Activated CD4-positive, alpha-beta T cell treated with anti-CD3 and anti-CD28 coated beads, Interleukin-2, amount 10 ng/mL, durations not matched to agents 7 days and 5 days (primary cell): Measurements from ENCODE around the gene DDX31. TPM values are rescaled to one million over a fixed set of nuclear protein-coding genes. Genes with fewer than 3 reads are reported as not detected.
"Not testable (repeated sequence)": the region's sequence is repeated elsewhere in the genome, so short reads cannot be mapped to it uniquely, and the experiment has no call there.

Experiments used
- CTCF ChIA-PET: fragments of 350-600 bp; sonication (Branson Sonifier 250); formaldehyde crosslinking; loops from one replicate; lab custom pipeline; 2021; ENCODE audit warnings: antibody characterized with exemption; lab: Charles Lee
- POLR2A ChIA-PET: fragments of 350-600 bp; sonication (Branson Sonifier 250); formaldehyde crosslinking; loops from one replicate; lab custom pipeline; 2021; ENCODE audit warnings: antibody characterized with exemption; lab: Charles Lee
- DNase-seq: peaks from one replicate; pipeline ENCODE4 v3.0.0-alpha.2; 2020
- H3K27ac Mint-ChIP-seq: one replicate; pipeline ENCODE4 v1.8.0; 2021; ENCODE audit warnings: mild to moderate bottlenecking, moderate library complexity, mixed read lengths
- H3K27me3 Mint-ChIP-seq: one replicate; pipeline ENCODE4 v1.8.0; 2021; ENCODE audit warnings: mixed read lengths
- H3K36me3 Mint-ChIP-seq: one replicate; pipeline ENCODE4 v1.8.0; 2021; ENCODE audit warnings: low read depth, mixed read lengths
- H3K4me1 Mint-ChIP-seq: one replicate; pipeline ENCODE4 v1.8.0; 2021; ENCODE audit warnings: mixed read lengths
- H3K4me3 Mint-ChIP-seq: one replicate; pipeline ENCODE4 v1.8.0; 2021; ENCODE audit warnings: mild to moderate bottlenecking, moderate library complexity, mixed read lengths
- H3K9me3 Mint-ChIP-seq: one replicate; pipeline ENCODE4 v1.8.0; 2021; ENCODE audit warnings: mixed read lengths
- total RNA-seq, 2 experiments: library from RNA; stranded (reverse); gene quantifications; one replicate each; pipeline ENCODE4 v1.2.3, GENCODE V29; 2021

The DDX31 gene
- total RNA-seq, 2 experiments from 2014 or later, result 12.4 to 13.2 TPM

GRCh38 chr9:132578367-132578932, 91.3 kb downstream of the DDX31 start:
- ChIA-PET POLR2A (no interaction called here), CTCF (no interaction called here)
- H3K4me1 Mint-ChIP-seq, result peaks cover 7% of the 10 kb centered on the region
- no peaks in the 10 kb centered on the region for H3K9me3 Mint-ChIP-seq
- peaks cover 66% of the 10 kb centered on the region for H3K27me3 Mint-ChIP-seq
- no peak overlapping the region for H3K4me3 Mint-ChIP-seq
- H3K36me3 Mint-ChIP-seq, result no peaks in the 10 kb centered on the region
- no peak for DNase-seq
- peak overlapping the region; percentile 25 for H3K27ac Mint-ChIP-seq

- Mint-ChIP-seq H3K4me3 (no peak overlapping the region), H3K27me3 (peaks cover 59% of the 10 kb centered on the region), H3K9me3 (no peaks in the 10 kb centered on the region), H3K4me1 (peaks cover 7% of the 10 kb centered on the region), H3K36me3 (no peaks in the 10 kb centered on the region), H3K27ac (no peak overlapping the region)
- CTCF ChIA-PET, result no interaction called here
- POLR2A ChIA-PET, result no interaction called here
- DNase-seq, result no peak
Observed at GRCh38 chr9:132577119-132577518, 92.7 kb downstream of the DDX31 start.

- Mint-ChIP-seq H3K4me3 (no peak overlapping the region), H3K36me3 (no peaks in the 10 kb centered on the region), H3K4me1 (no peaks in the 10 kb centered on the region), H3K9me3 (no peaks in the 10 kb centered on the region), H3K27ac (no peak overlapping the region), H3K27me3 (peaks cover 47% of the 10 kb centered on the region)
- POLR2A ChIA-PET, result no interaction called here
- CTCF ChIA-PET, result interaction anchor here (2.3 kb wide), 1 partner anchor 10 kb away, joined by 8 read pairs; no protein-coding TSS in a partner anchor
- no peak for DNase-seq
Observed at GRCh38 chr9:132575811-132576210, 94.0 kb downstream of the DDX31 start.

GRCh38 chr9:132575005-132575609, 94.7 kb downstream of the DDX31 start:
- H3K36me3 Mint-ChIP-seq, result no peaks in the 10 kb centered on the region
- POLR2A ChIA-PET, result interaction anchor here (0.6 kb wide), 1 partner anchor 44 kb away, joined by 5 read pairs; no protein-coding TSS in a partner anchor
- H3K27ac Mint-ChIP-seq, result no peak overlapping the region
- no peaks in the 10 kb centered on the region for H3K9me3 Mint-ChIP-seq
- H3K27me3 Mint-ChIP-seq, result peaks cover 43% of the 10 kb centered on the region
- no peaks in the 10 kb centered on the region for H3K4me1 Mint-ChIP-seq
- CTCF ChIA-PET, result interaction anchor here (0.6 to 2.3 kb wide), 5 partner anchors 10 to 321 kb away, joined by 3 to 8 read pairs (median 3); no protein-coding TSS in a partner anchor
- DNase-seq, result peak; percentile 56
- H3K4me3 Mint-ChIP-seq, result no peak overlapping the region

- Mint-ChIP-seq H3K27me3 (peaks cover 25% of the 10 kb centered on the region), H3K36me3 (no peaks in the 10 kb centered on the region), H3K4me3 (no peak overlapping the region), H3K4me1 (no peaks in the 10 kb centered on the region), H3K9me3 (no peaks in the 10 kb centered on the region), H3K27ac (no peak overlapping the region)
- ChIA-PET POLR2A (interaction anchor here (0.7 kb wide), 1 partner anchor 11 kb away, joined by 3 read pairs; no protein-coding TSS in a partner anchor), CTCF (interaction anchor here (0.6 kb wide), 1 partner anchor 156 kb away, joined by 3 read pairs; no protein-coding TSS in a partner anchor)
- no peak for DNase-seq
Observed at GRCh38 chr9:132572921-132573320, 96.9 kb downstream of the DDX31 start.

GRCh38 chr9:132571806-132572600, 97.8 kb downstream of the DDX31 start:
- Mint-ChIP-seq H3K4me3 (no peak overlapping the region), H3K27ac (no peak overlapping the region), H3K4me1 (no peaks in the 10 kb centered on the region), H3K9me3 (no peaks in the 10 kb centered on the region), H3K36me3 (no peaks in the 10 kb centered on the region), H3K27me3 (peaks cover 16% of the 10 kb centered on the region)
- no peak for DNase-seq
- ChIA-PET CTCF (interaction anchor here (0.6 to 1.8 kb wide), 3 partner anchors 12 to 153 kb away, joined by 3 to 4 read pairs (median 4); no protein-coding TSS in a partner anchor), POLR2A (no interaction called here)

GRCh38 chr9:132568787-132569186, 101.0 kb downstream of the DDX31 start:
- CTCF ChIA-PET, H3K27me3 Mint-ChIP-seq, POLR2A ChIA-PET, DNase-seq, H3K9me3 Mint-ChIP-seq, H3K4me1 Mint-ChIP-seq, H3K36me3 Mint-ChIP-seq, H3K27ac Mint-ChIP-seq, H3K4me3 Mint-ChIP-seq: not testable (repeated sequence)

- H3K36me3 Mint-ChIP-seq, result no peaks in the 10 kb centered on the region
- CTCF ChIA-PET, result interaction anchor here (1.7 kb wide), 1 partner anchor 10 kb away, joined by 8 read pairs; no protein-coding TSS in a partner anchor
- peaks cover 1% of the 10 kb centered on the region for H3K9me3 Mint-ChIP-seq
- DNase-seq, result no peak
- H3K27ac Mint-ChIP-seq, result no peak overlapping the region
- H3K4me3 Mint-ChIP-seq, result no peak overlapping the region
- peaks cover 24% of the 10 kb centered on the region for H3K27me3 Mint-ChIP-seq
- H3K4me1 Mint-ChIP-seq, result no peaks in the 10 kb centered on the region
- POLR2A ChIA-PET, result interaction anchor here (0.5 kb wide), 1 partner anchor 40 kb away, joined by 3 read pairs; no protein-coding TSS in a partner anchor
Observed at GRCh38 chr9:132564526-132564925, 105.3 kb downstream of the DDX31 start.

GRCh38 chr9:132562306-132562573, 107.5 kb downstream of the DDX31 start:
- H3K36me3 Mint-ChIP-seq, result no peaks in the 10 kb centered on the region
- DNase-seq, result no peak
- CTCF ChIA-PET, result no interaction called here
- POLR2A ChIA-PET, result no interaction called here
- peaks cover 4% of the 10 kb centered on the region for H3K9me3 Mint-ChIP-seq
- H3K4me1 Mint-ChIP-seq, result no peaks in the 10 kb centered on the region
- no peak overlapping the region for H3K27ac Mint-ChIP-seq
- no peak overlapping the region for H3K4me3 Mint-ChIP-seq
- H3K27me3 Mint-ChIP-seq, result peaks cover 30% of the 10 kb centered on the region

- POLR2A ChIA-PET, result no interaction called here
- peaks cover 32% of the 10 kb centered on the region for H3K27me3 Mint-ChIP-seq
- no peak overlapping the region for H3K27ac Mint-ChIP-seq
- CTCF ChIA-PET, result interaction anchor here (0.6 to 1.3 kb wide), 3 partner anchors 14 to 120 kb away, joined by 3 to 7 read pairs (median 3); no protein-coding TSS in a partner anchor
- no peak overlapping the region for H3K4me3 Mint-ChIP-seq
- peaks cover 4% of the 10 kb centered on the region for H3K9me3 Mint-ChIP-seq
- DNase-seq, result no peak
- no peaks in the 10 kb centered on the region for H3K4me1 Mint-ChIP-seq
- no peaks in the 10 kb centered on the region for H3K36me3 Mint-ChIP-seq
Observed at GRCh38 chr9:132560616-132561202, 109.1 kb downstream of the DDX31 start.

GRCh38 chr9:132559711-132560110, 110.1 kb downstream of the DDX31 start:
- Mint-ChIP-seq H3K27me3 (peaks cover 38% of the 10 kb centered on the region), H3K9me3 (peaks cover 4% of the 10 kb centered on the region), H3K4me3 (no peak overlapping the region), H3K4me1 (no peaks in the 10 kb centered on the region), H3K27ac (no peak overlapping the region), H3K36me3 (no peaks in the 10 kb centered on the region)
- no peak for DNase-seq
- POLR2A ChIA-PET, result no interaction called here
- CTCF ChIA-PET, result interaction anchor here (1.3 kb wide), 1 partner anchor 15 kb away, joined by 7 read pairs; no protein-coding TSS in a partner anchor

- peaks cover 32% of the 10 kb centered on the region for H3K27me3 Mint-ChIP-seq
- H3K4me1 Mint-ChIP-seq, result no peaks in the 10 kb centered on the region
- H3K4me3 Mint-ChIP-seq, result no peak overlapping the region
- no peaks in the 10 kb centered on the region for H3K36me3 Mint-ChIP-seq
- POLR2A ChIA-PET, result no interaction called here
- DNase-seq, result no peak
- H3K27ac Mint-ChIP-seq, result no peak overlapping the region
- CTCF ChIA-PET, result no interaction called here
- peaks cover 4% of the 10 kb centered on the region for H3K9me3 Mint-ChIP-seq
Observed at GRCh38 chr9:132557159-132557558, 112.6 kb downstream of the DDX31 start.
